ENCODE measurements around the gene KLK2. TPM values are rescaled to one million over a fixed set of nuclear protein-coding genes. Genes with fewer than 3 reads are reported as not detected.

Gene KLK2
- total RNA-seq, 1 donor from 2014 or later = 1.8 TPM

DNA sequence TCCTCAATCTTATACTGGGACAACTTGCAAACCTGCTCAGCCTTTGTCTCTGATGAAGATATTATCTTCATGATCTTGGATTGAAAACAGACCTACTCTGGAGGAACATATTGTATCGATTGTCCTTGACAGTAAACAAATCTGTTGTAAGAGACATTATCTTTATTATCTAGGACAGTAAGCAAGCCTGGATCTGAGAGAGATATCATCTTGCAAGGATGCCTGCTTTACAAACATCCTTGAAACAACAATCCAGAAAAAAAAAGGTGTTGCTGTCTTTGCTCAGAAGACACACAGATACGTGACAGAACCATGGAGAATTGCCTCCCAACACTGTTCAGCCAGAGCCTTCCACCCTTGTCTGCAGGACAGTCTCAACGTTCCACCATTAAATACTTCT, 22.5 kb upstream of the KLK2 start:
- Mint-ChIP-seq H3K4me1 (no peaks in the 10 kb centered on the region), H3K27me3 (peaks cover 25% of the 10 kb centered on the region), H3K27ac (no peak overlapping the region), H3K4me3 (no peak overlapping the region), H3K36me3 (ENCODE audit: low read depth) (no peaks in the 10 kb centered on the region), H3K9me3 (no peaks in the 10 kb centered on the region)
- intact Hi-C loops (cut with micrococcal nuclease) = no loop called here
- ChIA-PET CTCF (no interaction called here), POLR2A (no interaction called here)
- TF ChIP-seq, protein P1, sequence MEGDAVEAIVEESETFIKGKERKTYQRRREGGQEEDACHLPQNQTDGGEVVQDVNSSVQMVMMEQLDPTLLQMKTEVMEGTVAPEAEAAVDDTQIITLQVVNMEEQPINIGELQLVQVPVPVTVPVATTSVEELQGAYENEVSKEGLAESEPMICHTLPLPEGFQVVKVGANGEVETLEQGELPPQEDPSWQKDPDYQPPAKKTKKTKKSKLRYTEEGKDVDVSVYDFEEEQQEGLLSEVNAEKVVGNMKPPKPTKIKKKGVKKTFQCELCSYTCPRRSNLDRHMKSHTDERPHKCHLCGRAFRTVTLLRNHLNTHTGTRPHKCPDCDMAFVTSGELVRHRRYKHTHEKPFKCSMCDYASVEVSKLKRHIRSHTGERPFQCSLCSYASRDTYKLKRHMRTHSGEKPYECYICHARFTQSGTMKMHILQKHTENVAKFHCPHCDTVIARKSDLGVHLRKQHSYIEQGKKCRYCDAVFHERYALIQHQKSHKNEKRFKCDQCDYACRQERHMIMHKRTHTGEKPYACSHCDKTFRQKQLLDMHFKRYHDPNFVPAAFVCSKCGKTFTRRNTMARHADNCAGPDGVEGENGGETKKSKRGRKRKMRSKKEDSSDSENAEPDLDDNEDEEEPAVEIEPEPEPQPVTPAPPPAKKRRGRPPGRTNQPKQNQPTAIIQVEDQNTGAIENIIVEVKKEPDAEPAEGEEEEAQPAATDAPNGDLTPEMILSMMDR (IDR thresholded peaks at IDR 0.05) = no peak
- no peak for ATAC-seq (ENCODE audit: low read depth)
- no peak for DNase-seq

DNA sequence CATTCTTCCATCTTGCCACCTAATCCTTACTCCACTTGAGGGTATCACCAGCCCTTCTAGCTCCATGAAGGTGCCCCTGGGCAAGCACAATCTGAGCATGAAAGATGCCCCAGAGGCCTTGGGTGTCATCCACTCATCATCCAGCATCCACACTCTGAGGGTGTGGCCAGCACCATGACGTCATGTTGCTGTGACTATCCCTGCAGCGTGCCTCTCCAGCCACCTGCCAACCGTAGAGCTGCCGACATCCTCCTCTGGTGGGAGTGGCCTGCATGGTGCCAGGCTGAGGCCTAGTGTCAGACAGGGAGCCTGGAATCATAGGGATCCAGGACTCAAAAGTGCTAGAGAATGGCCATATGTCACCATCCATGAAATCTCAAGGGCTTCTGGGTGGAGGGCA, 21.6 kb upstream of the KLK2 start:
- Mint-ChIP-seq H3K27me3 (peaks cover 31% of the 10 kb centered on the region), H3K27ac (no peak overlapping the region), H3K36me3 (ENCODE audit: low read depth) (no peaks in the 10 kb centered on the region), H3K4me3 (no peak overlapping the region), H3K9me3 (no peaks in the 10 kb centered on the region), H3K4me1 (no peaks in the 10 kb centered on the region)
- intact Hi-C loops (cut with micrococcal nuclease) = no loop called here
- TF ChIP-seq, protein P1 (IDR thresholded peaks at IDR 0.05) = no peak
- DNase-seq (no peak), ATAC-seq (ENCODE audit: low read depth) (no peak)
- ChIA-PET POLR2A (no interaction called here), CTCF (no interaction called here)

DNA sequence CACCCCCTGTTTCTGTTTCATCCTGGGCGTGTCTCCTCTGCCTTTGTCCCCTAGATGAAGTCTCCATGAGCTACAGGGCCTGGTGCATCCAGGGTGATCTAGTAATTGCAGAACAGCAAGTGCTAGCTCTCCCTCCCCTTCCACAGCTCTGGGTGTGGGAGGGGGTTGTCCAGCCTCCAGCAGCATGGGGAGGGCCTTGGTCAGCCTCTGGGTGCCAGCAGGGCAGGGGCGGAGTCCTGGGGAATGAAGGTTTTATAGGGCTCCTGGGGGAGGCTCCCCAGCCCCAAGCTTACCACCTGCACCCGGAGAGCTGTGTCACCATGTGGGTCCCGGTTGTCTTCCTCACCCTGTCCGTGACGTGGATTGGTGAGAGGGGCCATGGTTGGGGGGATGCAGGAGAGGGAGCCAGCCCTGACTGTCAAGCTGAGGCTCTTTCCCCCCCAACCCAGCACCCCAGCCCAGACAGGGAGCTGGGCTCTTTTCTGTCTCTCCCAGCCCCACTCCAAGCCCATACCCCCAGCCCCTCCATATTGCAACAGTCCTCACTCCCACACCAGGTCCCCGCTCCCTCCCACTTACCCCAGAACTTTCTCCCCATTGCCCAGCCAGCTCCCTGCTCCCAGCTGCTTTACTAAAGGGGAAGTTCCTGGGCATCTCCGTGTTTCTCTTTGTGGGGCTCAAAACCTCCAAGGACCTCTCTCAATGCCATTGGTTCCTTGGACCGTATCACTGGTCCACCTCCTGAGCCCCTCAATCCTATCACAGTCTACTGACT, 18.4 kb upstream of the KLK2 start, which contains the start of gene KLK3:
Gene KLK3, plus strand, starts transcription at position 280 of the 775 bp plus-strand sequence. Its CDS starts 41 bp downstream, at position 321.
- no peaks in the 10 kb centered on the region for H3K36me3 Mint-ChIP-seq (ENCODE audit: low read depth)
- TF ChIP-seq, protein P1 (IDR thresholded peaks at IDR 0.05) = no peak
- H3K9me3 Mint-ChIP-seq = no peaks in the 10 kb centered on the region
- intact Hi-C loops (cut with micrococcal nuclease) = no loop called here
- H3K4me1 Mint-ChIP-seq = no peaks in the 10 kb centered on the region
- ATAC-seq (ENCODE audit: low read depth) = no peak
- POLR2A ChIA-PET = no interaction called here
- H3K4me3 Mint-ChIP-seq = no peak within 1 kb of the TSS
- CTCF ChIA-PET = no interaction called here
- peaks cover 48% of the 10 kb centered on the region for H3K27me3 Mint-ChIP-seq
- DNase-seq = no peak
- no peak within 1 kb of the TSS for H3K27ac Mint-ChIP-seq

DNA sequence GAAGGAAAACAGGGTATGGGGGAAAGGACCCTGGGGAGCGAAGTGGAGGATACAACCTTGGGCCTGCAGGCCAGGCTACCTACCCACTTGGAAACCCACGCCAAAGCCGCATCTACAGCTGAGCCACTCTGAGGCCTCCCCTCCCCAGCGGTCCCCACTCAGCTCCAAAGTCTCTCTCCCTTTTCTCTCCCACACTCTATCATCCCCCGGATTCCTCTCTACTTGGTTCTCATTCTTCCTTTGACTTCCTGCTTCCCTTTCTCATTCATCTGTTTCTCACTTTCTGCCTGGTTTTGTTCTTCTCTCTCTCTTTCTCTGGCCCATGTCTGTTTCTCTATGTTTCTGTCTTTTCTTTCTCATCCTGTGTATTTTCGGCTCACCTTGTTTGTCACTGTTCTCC, 15.9 kb upstream of the KLK2 start:
- Mint-ChIP-seq H3K9me3 (no peaks in the 10 kb centered on the region), H3K27ac (no peak overlapping the region), H3K4me3 (no peak overlapping the region), H3K4me1 (no peaks in the 10 kb centered on the region), H3K27me3 (peaks cover 50% of the 10 kb centered on the region), H3K36me3 (ENCODE audit: low read depth) (no peaks in the 10 kb centered on the region)
- TF ChIP-seq, protein P1 (IDR thresholded peaks at IDR 0.05) = no peak
- DNase-seq (no peak), ATAC-seq (ENCODE audit: low read depth) (no peak)
- POLR2A ChIA-PET = interaction anchor here (0.6 kb wide), 1 partner anchor 39 kb away, joined by 3 read pairs; no protein-coding TSS in a partner anchor
- CTCF ChIA-PET = no interaction called here
- intact Hi-C loops (cut with micrococcal nuclease) = no loop called here

DNA sequence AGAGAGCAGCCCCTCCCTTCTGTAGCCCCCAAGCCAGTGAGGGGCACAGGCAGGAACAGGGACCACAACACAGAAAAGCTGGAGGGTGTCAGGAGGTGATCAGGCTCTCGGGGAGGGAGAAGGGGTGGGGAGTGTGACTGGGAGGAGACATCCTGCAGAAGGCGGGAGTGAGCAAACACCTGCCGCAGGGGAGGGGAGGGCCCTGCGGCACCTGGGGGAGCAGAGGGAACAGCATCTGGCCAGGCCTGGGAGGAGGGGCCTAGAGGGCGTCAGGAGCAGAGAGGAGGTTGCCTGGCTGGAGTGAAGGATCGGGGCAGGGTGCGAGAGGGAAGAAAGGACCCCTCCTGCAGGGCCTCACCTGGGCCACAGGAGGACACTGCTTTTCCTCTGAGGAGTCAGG, 14.4 kb upstream of the KLK2 start:
- no peak overlapping the region for H3K27ac Mint-ChIP-seq
- ATAC-seq (ENCODE audit: low read depth) (no peak), DNase-seq (no peak)
- no peaks in the 10 kb centered on the region for H3K4me1 Mint-ChIP-seq
- H3K27me3 Mint-ChIP-seq = peaks cover 58% of the 10 kb centered on the region
- POLR2A ChIA-PET = no interaction called here
- no peaks in the 10 kb centered on the region for H3K36me3 Mint-ChIP-seq (ENCODE audit: low read depth)
- H3K4me3 Mint-ChIP-seq = no peak overlapping the region
- CTCF ChIA-PET = no interaction called here
- intact Hi-C loops (cut with micrococcal nuclease) = no loop called here
- TF ChIP-seq, protein P1 (IDR thresholded peaks at IDR 0.05) = no peak
- H3K9me3 Mint-ChIP-seq = no peaks in the 10 kb centered on the region
